GOT3 (cell line): ENCODE results near the gene NUP42.

ENCODE experiments used
- DNase-seq: peaks from one replicate; lab custom pipeline; 2025; ENCODE audit warnings: mixed read lengths; lab: John Stamatoyannopoulos, UW

The NUP42 gene

DNA sequence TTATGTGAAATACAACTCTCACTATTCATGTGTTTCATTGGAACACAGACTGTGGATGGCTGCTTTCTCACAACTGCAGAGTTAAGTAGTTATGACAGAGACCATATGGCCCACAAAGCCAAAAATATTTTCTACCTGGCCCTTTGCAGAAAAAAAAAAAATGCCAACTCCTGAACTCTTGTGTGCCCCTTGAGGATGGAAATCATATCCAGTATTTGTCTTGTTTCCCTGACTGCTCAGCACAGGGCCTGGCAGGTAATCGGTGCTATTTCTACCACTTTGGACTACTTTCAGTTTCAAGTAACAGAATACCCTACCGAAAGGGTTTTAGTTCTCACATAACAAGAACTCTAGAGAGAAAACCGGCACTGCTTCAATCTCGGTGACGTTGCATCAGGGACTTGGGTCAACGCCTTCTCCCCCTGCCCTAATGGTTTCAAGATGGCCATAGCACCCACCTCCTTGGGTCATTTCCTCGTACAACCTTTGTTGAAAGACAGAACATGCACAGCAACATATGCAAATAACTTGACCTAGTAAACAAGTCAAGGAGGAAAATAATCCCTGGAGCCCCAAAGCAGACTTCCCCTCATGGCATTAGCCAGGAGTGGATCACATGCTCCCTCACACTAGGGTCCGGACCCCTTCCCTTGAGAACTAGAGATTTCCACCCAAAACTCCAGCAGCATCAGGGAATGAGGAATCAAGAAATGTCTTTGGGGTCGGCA is 52.9 kb downstream of the NUP42 start:
- no peak for DNase-seq

GRCh38 chr7:23235813-23236221 is 54.0 kb downstream of the NUP42 start:
- DNase-seq: no peak

DNA sequence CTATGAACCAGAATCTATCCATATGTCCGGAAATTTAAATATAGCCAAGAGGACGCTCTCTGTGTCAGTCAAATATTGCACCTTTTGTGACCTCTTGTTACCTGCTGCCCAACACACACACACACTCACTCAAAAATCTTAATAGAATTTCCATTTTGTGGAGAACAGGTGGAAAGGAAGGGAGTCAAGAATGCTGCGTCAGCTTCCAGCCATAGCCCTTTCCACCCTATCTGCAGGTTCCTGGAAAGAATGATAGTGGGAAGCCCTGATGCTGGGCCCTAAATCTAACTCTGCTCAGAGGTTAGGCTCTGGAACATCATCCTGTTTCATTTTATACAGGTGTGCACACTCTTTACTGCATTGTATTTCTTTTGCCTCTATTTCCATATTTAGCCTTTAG is 55.2 kb downstream of the NUP42 start:
- no peak for DNase-seq

DNA sequence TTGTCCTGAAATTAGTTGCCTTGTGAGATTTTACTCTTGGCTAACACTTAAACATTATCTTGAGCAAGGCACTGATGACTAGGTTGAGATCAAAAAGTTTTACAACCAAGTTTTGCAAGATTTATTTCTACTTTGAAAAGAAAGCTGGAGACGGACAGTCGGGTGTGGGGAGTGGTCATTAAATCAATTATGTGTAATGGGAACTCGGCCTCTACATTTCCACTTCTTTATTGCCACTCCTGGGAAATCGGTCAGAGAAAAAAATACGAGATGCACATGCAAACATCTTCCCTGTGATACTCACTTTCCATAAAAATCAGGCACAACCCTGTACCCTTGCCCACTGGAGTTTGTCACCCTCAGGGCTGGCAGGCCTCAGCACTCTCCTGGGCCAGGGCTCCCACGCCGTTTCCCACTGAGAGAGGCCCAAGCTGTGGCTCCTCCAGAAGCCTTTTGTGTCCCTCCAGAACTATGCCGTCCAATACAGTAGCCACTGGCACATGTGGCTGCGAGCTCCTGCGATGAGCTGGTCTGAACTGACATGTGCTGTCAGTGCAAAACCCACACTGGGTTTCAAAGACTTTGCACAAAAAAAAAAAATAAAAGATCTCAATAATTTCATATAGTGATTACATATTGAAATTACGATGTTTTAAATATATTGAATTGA is 57.3 kb downstream of the NUP42 start:
- no peak for DNase-seq

DNA sequence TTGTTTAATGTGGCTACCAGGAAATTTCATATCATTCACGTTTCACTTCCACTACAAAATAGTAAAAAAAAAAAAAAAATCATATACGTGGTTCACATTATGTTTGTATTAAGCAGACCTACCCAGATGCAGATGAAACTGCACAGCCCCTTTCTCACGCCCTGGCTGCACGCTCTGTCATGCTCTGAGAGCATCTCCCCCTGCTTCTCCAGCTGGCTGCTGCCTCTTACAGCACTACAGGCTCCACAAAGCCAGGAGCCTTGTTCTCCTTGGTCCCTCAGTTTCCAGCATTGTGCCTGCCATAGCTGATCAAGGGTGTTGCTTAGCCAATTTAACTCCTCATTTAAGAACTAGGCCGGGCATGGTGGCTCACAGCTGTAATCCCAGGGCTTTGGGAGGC is 57.9 kb downstream of the NUP42 start:
- no peak for DNase-seq

DNA sequence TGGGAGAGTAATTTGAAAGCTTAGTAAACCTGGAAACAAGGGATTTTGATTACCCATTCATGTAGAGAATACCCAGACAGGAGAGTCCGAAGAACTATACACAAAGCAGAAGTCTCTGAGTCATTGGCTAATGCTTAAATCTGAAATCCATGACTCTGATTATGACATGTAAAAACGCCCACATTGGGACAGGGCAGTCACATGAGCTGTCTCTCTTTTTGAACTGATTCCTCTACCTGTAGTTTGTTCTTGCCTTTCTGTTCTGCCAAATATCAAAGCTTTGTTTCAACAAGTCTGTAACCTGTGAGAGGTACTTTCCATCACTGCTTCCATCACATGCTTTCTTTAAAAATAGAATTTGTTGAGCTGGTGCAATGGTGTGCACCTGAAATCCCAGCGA is 60.5 kb downstream of the NUP42 start:
- DNase-seq: no peak

DNA sequence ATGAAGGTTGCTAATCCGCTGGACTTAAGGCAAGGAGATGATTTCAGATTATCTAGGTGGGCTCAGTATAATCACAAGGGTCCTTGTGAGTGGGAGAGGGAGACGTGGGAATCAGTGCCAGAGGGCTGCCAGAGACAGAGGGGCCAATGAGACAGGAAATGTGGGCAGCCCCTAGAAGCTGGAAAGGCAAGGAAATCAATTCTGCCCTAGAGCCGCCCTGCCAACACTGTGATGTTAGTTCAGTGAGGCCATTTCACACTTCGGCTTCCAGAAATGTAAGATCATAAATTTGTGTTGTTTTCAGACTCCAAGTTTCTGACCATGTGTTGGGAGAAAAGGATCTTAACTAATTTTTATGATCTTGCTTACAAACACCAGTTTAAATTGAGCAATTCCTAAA is 61.1 kb downstream of the NUP42 start:
- DNase-seq: no peak

DNA sequence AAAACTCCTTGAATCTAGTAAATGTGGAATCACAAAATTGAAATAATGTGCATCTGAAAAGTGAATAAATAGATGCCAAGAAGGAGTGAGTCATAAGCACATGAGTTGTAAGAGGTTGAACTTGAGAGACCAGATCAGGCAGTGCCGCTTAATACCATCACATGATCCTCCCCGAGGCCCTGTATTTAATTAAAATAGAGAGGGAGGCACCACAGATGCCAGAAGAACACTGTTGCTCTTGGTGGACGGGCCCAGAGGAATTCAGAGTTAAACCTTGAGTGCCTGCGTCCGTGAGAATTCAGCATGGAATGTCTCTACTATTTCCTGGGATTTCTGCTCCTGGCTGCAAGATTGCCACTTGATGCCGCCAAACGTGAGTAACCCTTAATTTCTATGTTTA is 64.7 kb downstream of the NUP42 start, which contains the start of gene GPNMB:
TSS of gene GPNMB (plus strand) at position 221 of the 400 bp plus-strand sequence. CDS start at position 304, 83 bp downstream.
- peak; percentile 38 for DNase-seq

GRCh38 chr7:23247046-23247602 is 65.3 kb downstream of the NUP42 start:
- no peak for DNase-seq

GRCh38 chr7:23247603-23248335 is 65.9 kb downstream of the NUP42 start:
- DNase-seq: no peak

DNA sequence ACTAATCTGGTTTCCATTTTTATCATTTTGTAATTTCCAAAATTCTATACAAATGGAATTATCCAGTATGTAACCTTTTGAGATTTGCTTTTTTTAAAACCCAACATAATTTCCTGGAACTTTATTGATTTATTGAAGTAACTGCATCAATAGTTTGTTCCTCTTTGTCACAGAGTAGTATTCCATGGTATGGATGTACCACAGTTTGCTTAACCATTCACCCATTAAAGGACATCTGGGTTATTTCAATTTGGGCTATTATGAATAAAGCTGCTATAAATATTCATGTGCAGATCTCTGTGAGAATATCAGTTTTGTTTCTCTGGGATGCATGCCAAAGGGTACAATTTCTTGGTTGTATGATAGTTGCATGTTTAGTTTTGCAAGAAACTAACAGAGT is 67.6 kb downstream of the NUP42 start:
- no peak for DNase-seq
